HepG2 (cell line): Measurements from ENCODE around the gene COMT. TPM values are rescaled to one million over a fixed set of nuclear protein-coding genes. Genes with fewer than 3 reads are reported as not detected.

Experiments used
- ATAC-seq: fragments of 200-7000 bp; cut with Tn5 transposase; 3 replicates; pipeline ENCODE4 v1.9.1; 2020; ENCODE audit warnings: mild to moderate bottlenecking, moderate library complexity
- BruUV-seq: library from RNA; stranded (reverse); fragments of 400-500 nt; replicated peaks from 2 replicates; lab custom pipeline; 2021; lab: Mats Ljungman, UMichigan
- CTCF ChIA-PET: fragments of 300-600 bp; formaldehyde crosslinking; extraction: SDS; loops from one replicate; lab custom pipeline; 2021; ENCODE audit warnings: low total read pairs, inconsistent platforms, low intra/inter-chr PET ratio; lab: Yijun Ruan, JAX
- POLR2A ChIA-PET: fragments of 350-600 bp; sonication (Branson Sonifier 250); formaldehyde crosslinking; loops from one replicate; lab custom pipeline; 2020; ENCODE audit warnings: antibody characterized with exemption, inconsistent platforms; lab: Yijun Ruan, JAX
- DNase-seq: peaks from one replicate; pipeline ENCODE4 v3.0.0-alpha.2; 2015; ENCODE audit warnings: low spot score
- FAIRE-seq: peaks from 3 replicates; lab custom pipeline; 2011; peaks lifted over from hg19 to GRCh38; lab: Jason Lieb, UNC
- H2AFZ ChIP-seq: one replicate; pipeline ENCODE4 v1.6.1; 2011; ENCODE audit warnings: low read length, inconsistent platforms
- H3K27ac ChIP-seq: fragments of 300-600 bp; 3 replicates; pipeline ENCODE4 v1.8.0; 2011; ENCODE audit warnings: mixed run types, mild to moderate bottlenecking, mixed read lengths, low read length, inconsistent platforms; ENCODE audit not compliant: insufficient read depth; ENCODE audit errors: extremely low read length
- H3K27me3 ChIP-seq, 2 experiments: fragments of 200-600 bp in 1 of 2; 2 replicates in 1 of 2; 3 replicates in 1 of 2; pipeline versions ENCODE4 v1.6.0 to v1.8.0; 2011; ENCODE audit warnings: low read length in 2 of 2, mild to moderate bottlenecking in 2 of 2, moderate library complexity in 2 of 2, inconsistent platforms in 1 of 2; ENCODE audit not compliant: insufficient read depth in 2 of 2, control insufficient read depth in 1 of 2
- H3K36me3 ChIP-seq, 2 experiments: fragments of 200-600 bp in 1 of 2; replicated peaks in 1 of 2; 2 replicates in 1 of 2; 3 replicates in 1 of 2; pipeline versions ENCODE4 v1.5.1 to v1.8.0; 2011; ENCODE audit warnings: low read length in 2 of 2, inconsistent platforms in 1 of 2; ENCODE audit not compliant: insufficient read depth in 2 of 2, control insufficient read depth in 1 of 2
- H3K4me1 ChIP-seq: 2 replicates; pipeline ENCODE4 v1.5.1; 2012; ENCODE audit warnings: low read length, inconsistent platforms; ENCODE audit not compliant: insufficient read depth
- H3K4me2 ChIP-seq: 2 replicates; pipeline ENCODE4 v1.6.0; 2011; ENCODE audit warnings: low read depth, low read length, inconsistent platforms
- H3K4me3 ChIP-seq, 3 experiments: fragments of 200-600 bp in 1 of 3; sonication (generic), shearing (Covaris generic) in 1 of 3; replicated peaks in 1 of 3; 2 replicates each; pipeline ENCODE4 v1.5.1; 2011 to 2016; ENCODE audit warnings: low read length in 3 of 3, inconsistent platforms in 2 of 3, low read depth in 2 of 3, mild to moderate bottlenecking in 2 of 3, control low read depth in 1 of 3, mixed read lengths in 1 of 3; ENCODE audit not compliant: insufficient read depth in 1 of 3
- H3K79me2 ChIP-seq: one replicate; pipeline ENCODE4 v1.6.1; 2011; ENCODE audit warnings: low read length, inconsistent platforms; ENCODE audit not compliant: insufficient read depth
- H3K9ac ChIP-seq: 2 replicates; pipeline ENCODE4 v1.6.0; 2011; ENCODE audit warnings: mild to moderate bottlenecking, low read depth, low read length, inconsistent platforms; ENCODE audit not compliant: insufficient read depth
- H3K9me3 ChIP-seq: 2 replicates; pipeline ENCODE4 v1.5.1; 2012; ENCODE audit warnings: mild to moderate bottlenecking, low read length
- H4K20me1 ChIP-seq: 2 replicates; pipeline ENCODE4 v1.6.0; 2011; ENCODE audit warnings: inconsistent platforms, mild to moderate bottlenecking, low read length, moderate library complexity; ENCODE audit not compliant: insufficient read depth
- KLF11 ChIP-seq: IDR thresholded peaks from 2 replicates; pipeline ENCODE4 v1.6.1; 2016; ENCODE audit warnings: missing compliant biosample characterization
- LCORL ChIP-seq, 2 experiments: fragments of 450-650 bp in 1 of 2; sonication (generic) in 1 of 2; formaldehyde crosslinking in 1 of 2; IDR thresholded peaks; 2 replicates each; pipeline versions ENCODE4 v1.5.0 to v1.6.1; 2017 to 2020; ENCODE audit warnings: antibody characterized with exemption in 1 of 2, missing genetic modification reagents in 1 of 2
- MXD1 ChIP-seq: sonication (generic); formaldehyde crosslinking; IDR thresholded peaks from 2 replicates; pipeline ENCODE4 v1.4.0; 2020; ENCODE audit warnings: mild to moderate bottlenecking, missing genetic modification reagents
- NR1H2 ChIP-seq: sonication (generic); formaldehyde crosslinking; IDR thresholded peaks from 2 replicates; pipeline ENCODE4 v1.8.1; 2022; ENCODE audit warnings: low read depth, missing genetic modification reagents, borderline replicate concordance
- NR2C2 ChIP-seq: sonication (generic); formaldehyde crosslinking; IDR thresholded peaks from 2 replicates; pipeline ENCODE4 v1.4.0; 2020; ENCODE audit warnings: missing genetic modification reagents, mild to moderate bottlenecking, moderate library complexity, borderline replicate concordance
- PATZ1 ChIP-seq: sonication (generic); formaldehyde crosslinking; IDR thresholded peaks from 2 replicates; pipeline ENCODE4 v1.4.0; 2020; ENCODE audit warnings: missing genetic modification reagents
- POLR2A ChIP-seq, 2 experiments: IDR thresholded peaks; 2 replicates each; pipeline ENCODE4 v1.6.1; 2011; ENCODE audit warnings: low read depth in 2 of 2, low read length in 2 of 2, mild to moderate bottlenecking in 1 of 2, moderate library complexity in 1 of 2; ENCODE audit not compliant: insufficient read depth in 1 of 2
- RFX5 ChIP-seq: IDR thresholded peaks from 2 replicates; pipeline ENCODE4 v1.6.1; 2011; ENCODE audit warnings: low read depth, low read length, improper control_type of control experiment
- RFXAP ChIP-seq: sonication (generic); formaldehyde crosslinking; IDR thresholded peaks from 2 replicates; pipeline ENCODE4 v1.4.0; 2020; ENCODE audit warnings: missing genetic modification reagents, borderline replicate concordance
- SALL1 ChIP-seq: sonication (generic); formaldehyde crosslinking; IDR thresholded peaks from 2 replicates; pipeline ENCODE4 v1.8.0; 2022; ENCODE audit warnings: mild to moderate bottlenecking, missing genetic modification reagents
- SNAI1 ChIP-seq: sonication (generic); formaldehyde crosslinking; IDR thresholded peaks from 2 replicates; pipeline ENCODE4 v1.5.0; 2020; ENCODE audit warnings: mild to moderate bottlenecking, missing genetic modification reagents, borderline replicate concordance
- YY1 ChIP-seq: IDR thresholded peaks from 2 replicates; pipeline ENCODE4 v1.6.1; 2011; ENCODE audit warnings: low read length, low read depth, moderate library complexity, mild to moderate bottlenecking; ENCODE audit not compliant: insufficient read depth, insufficient replicate concordance
- ZBTB4 ChIP-seq: sonication (generic); formaldehyde crosslinking; IDR thresholded peaks from 2 replicates; pipeline ENCODE4 v1.4.0; 2020; ENCODE audit warnings: missing genetic modification reagents, mild to moderate bottlenecking, borderline replicate concordance
- ZNF160 ChIP-seq: sonication (generic); formaldehyde crosslinking; IDR thresholded peaks from 2 replicates; pipeline ENCODE4 v1.8.0; 2022; ENCODE audit warnings: mild to moderate bottlenecking, inconsistent platforms, missing genetic modification reagents
- ZNF317 ChIP-seq: sonication (generic); formaldehyde crosslinking; IDR thresholded peaks from 2 replicates; pipeline ENCODE4 v1.5.0; 2020; ENCODE audit warnings: mild to moderate bottlenecking, missing genetic modification reagents
- ZNF501 ChIP-seq: sonication (generic); formaldehyde crosslinking; IDR thresholded peaks from 2 replicates; pipeline ENCODE4 v1.5.1; 2020; ENCODE audit warnings: mild to moderate bottlenecking, moderate library complexity, missing genetic modification reagents
- ZSCAN21 ChIP-seq: sonication (generic); formaldehyde crosslinking; IDR thresholded peaks from 2 replicates; pipeline ENCODE4 v1.8.0; 2022; ENCODE audit warnings: mild to moderate bottlenecking, missing genetic modification reagents, moderate library complexity, borderline replicate concordance
- WGBS: methylation state at CpG from one replicate; pipeline ENCODE4 v1.1.6; 2017; ENCODE audit warnings: low lambda C conversion rate; 5-methylcytosine and 5-hydroxymethylcytosine counted together
- in situ Hi-C: cut with HindIII; loops from 2 replicates; pipeline ENCODE4 v1.10.0; 2017; ENCODE audit warnings: low pct_unique_long_range_greater_than_20kb; ENCODE audit not compliant: extremely low pct_ligation_motif_present
- intact Hi-C: fragments of 100-400 bp; cut with micrococcal nuclease; formaldehyde crosslinking; loops from one replicate; pipeline ENCODE4 v1.10.0; 2022; ENCODE audit not compliant: unreplicated experiment
- polyA plus RNA-seq, 8 experiments: library from polyadenylated mRNA; depleted of rRNA in 3 of 8; stranded (reverse) in 7 of 8; unstranded in 1 of 8; fragments of >200 nt; fragmentation: Illumina TruSeq in 4 of 8; extraction: Trizol in 4 of 8; gene quantifications; 2 replicates each; pipeline versions ENCODE4 v1.2.1 to v1.2.3, GENCODE V29; 2011 to 2016; ENCODE audit warnings: low read depth in 4 of 8, missing spikeins in 1 of 8, mixed read lengths in 1 of 8; ENCODE audit not compliant: insufficient read depth in 1 of 8
- total RNA-seq, 5 experiments: library from RNA; depleted of rRNA; stranded (reverse); fragments of >200 nt; fragmentation: Illumina TruSeq; extraction: Trizol; gene quantifications; 2 replicates each; pipeline ENCODE4 v1.2.3, GENCODE V29; 2016; ENCODE audit warnings: low read depth in 1 of 5

The COMT gene
- total and polyA plus RNA-seq, 2 of the 13 experiments (the other 11 are each of a cell fraction or from before 2014, with no cell fraction given) = 156 to 162 TPM

GRCh38 chr22:19940536-19941364 is 822 bp upstream of the COMT start:
- H3K9ac ChIP-seq = peak overlapping the region; percentile 96
- H2AFZ ChIP-seq = no peak overlapping the region
- peak overlapping the region; percentile 93 for H3K27ac ChIP-seq
- ATAC-seq (peak; percentile 59), DNase-seq (no peak), FAIRE-seq (no peak)
- TSS peak; percentile 41 for BruUV-seq
- ChIA-PET CTCF (no interaction called here), POLR2A (interaction anchor here (0.7 to 3.5 kb wide), 10 partner anchors 8 to 210 kb away, joined by 3 to 56 read pairs (median 6); partner anchors contain the start of genes GNB1L and RTL10)
- intact Hi-C loops = no loop called here
- H3K36me3 ChIP-seq = no peaks in the 10 kb centered on the region; a peak in 1 of 5 replicates
- H3K4me2 ChIP-seq = peak overlapping the region; percentile 91
- 42% methylated on average over 18 of the region's 21 CpGs for WGBS
- H3K27me3 ChIP-seq = no peaks in the 10 kb centered on the region; a peak in 1 of 5 replicates
- H3K79me2 ChIP-seq = peaks cover 46% of the 10 kb centered on the region
- peaks cover 80% of the 10 kb centered on the region for H3K4me1 ChIP-seq
- no peaks in the 10 kb centered on the region for H3K9me3 ChIP-seq
- no peaks in the 10 kb centered on the region for H4K20me1 ChIP-seq
- in situ Hi-C loops = no loop called here
- peak overlapping the region; percentile 68 to 92 (median 89) for H3K4me3 ChIP-seq
- TF ChIP-seq PATZ1 (CRISPR knock-in tag) (peak; percentile 20), ZSCAN21 (CRISPR knock-in tag) (peak; percentile 19; the same call in 1 of the 2 replicates), NR2C2 (CRISPR knock-in tag) (no peak), YY1 (peak; percentile 14), RFXAP (CRISPR knock-in tag) (no peak), POLR2A (IDR thresholded peaks at IDR 0.05; ENCODE audit: insufficient read depth in 1 of 2, low read depth in 2 of 2, low read length in 2 of 2) (0 out of 4 replicates have a peak, but pooled peaks have one; percentile 16 to 17), LCORL (IDR thresholded peaks at IDR 0.05) (no peak), LCORL (CRISPR knock-in tag; IDR thresholded peaks at IDR 0.05) (0 out of 2 replicates have a peak, but pooled peaks have one; percentile 10), NR1H2 (CRISPR knock-in tag) (0 out of 2 replicates have a peak, but pooled peaks have one; percentile 61), MXD1 (0 out of 2 replicates have a peak, but pooled peaks have one; percentile 6), SALL1 (peak; percentile 10; the same call in 1 of the 2 replicates), ZNF160 (CRISPR knock-in tag) (no peak), KLF11 (CRISPR knock-in tag) (no peak), SNAI1 (CRISPR knock-in tag) (0 out of 2 replicates have a peak, but pooled peaks have one; percentile 43), ZNF317 (CRISPR knock-in tag) (0 out of 2 replicates have a peak, but pooled peaks have one; percentile 20), ZNF501 (CRISPR knock-in tag) (peak; percentile 43; the same call in 1 of the 2 replicates), ZBTB4 (CRISPR knock-in tag) (0 out of 2 replicates have a peak, but pooled peaks have one; percentile 35), RFX5 (no peak)
